Measurements from ENCODE around the gene HTR6.

GRCh38 chr1:19689085-19689757 is 24.5 kb downstream of the HTR6 start:
- TF ChIP-seq POLR2AphosphoS5 (IDR thresholded peaks at IDR 0.05) (no peak), REST (IDR thresholded peaks at IDR 0.05; ENCODE audit: borderline replicate concordance) (no peak), CTCF (IDR thresholded peaks at IDR 0.05; ENCODE audit: poor library complexity, severe bottlenecking) (no peak), RAD21 (conservative IDR thresholded peaks at IDR 0.05) (no peak), EZH2 (IDR thresholded peaks at IDR 0.05; ENCODE audit: borderline replicate concordance, insufficient read depth, low read length, poor library complexity, severe bottlenecking) (no peak)

Data from neural cell (in vitro differentiated cells).